IPS-NIHi7 (cell line): ENCODE data around the gene HLF.
"Not testable (repeated sequence)": the region's sequence is repeated elsewhere in the genome, so short reads cannot be mapped to it uniquely, and the experiment has no call there.

Source experiments
- DNase-seq: peaks from one replicate; pipeline ENCODE4 v3.0.0; 2012; ENCODE audit warnings: mixed read lengths; ENCODE audit errors: extremely low spot score

HLF gene

DNA sequence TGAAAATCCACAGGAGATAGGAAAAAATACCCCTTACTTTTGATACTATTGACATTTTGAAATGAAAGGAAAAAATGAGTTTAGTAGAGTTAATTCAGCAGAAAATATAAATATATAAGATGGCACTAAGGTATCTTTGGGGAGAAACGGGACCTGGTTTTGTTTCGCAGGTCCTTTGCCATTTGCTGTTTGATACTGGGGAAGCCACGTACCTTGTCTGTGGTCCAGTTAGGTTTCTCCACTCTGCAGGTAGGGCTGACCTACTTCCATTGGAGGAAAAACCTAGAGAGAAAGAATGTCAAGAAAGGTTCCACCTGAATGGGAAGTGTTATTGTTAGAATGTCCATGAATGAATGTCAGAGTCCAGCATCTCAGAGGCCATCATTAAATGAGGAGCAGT, 48.1 kb downstream of the HLF start:
- DNase-seq = no peak

- DNase-seq = no peak
Observed at GRCh38 chr17:55314061-55314783, 49.5 kb downstream of the HLF start.

GRCh38 chr17:55314784-55315491, 50.2 kb downstream of the HLF start:
- no peak for DNase-seq

GRCh38 chr17:55316499-55316898, 51.7 kb downstream of the HLF start:
- DNase-seq = no peak

DNA sequence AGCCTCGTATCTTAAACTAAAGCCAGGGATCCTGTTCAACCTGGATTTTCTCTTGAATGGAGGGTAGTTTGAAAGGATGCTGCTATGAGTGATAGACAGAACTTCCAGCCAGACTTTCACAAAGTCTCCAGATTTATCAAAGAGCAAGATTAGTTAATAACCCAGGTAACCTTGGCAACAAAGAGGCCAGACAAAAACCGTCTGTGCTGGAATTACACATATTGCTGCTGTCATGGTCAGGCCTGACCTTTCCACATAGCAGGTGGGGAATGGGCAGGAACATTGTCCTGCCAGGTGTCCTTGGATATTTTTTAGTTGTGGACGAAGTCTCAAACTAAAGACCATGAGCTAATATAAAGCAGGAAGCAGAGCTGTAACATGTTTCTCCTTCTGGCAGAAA, 52.5 kb downstream of the HLF start:
- DNase-seq = no peak

DNA sequence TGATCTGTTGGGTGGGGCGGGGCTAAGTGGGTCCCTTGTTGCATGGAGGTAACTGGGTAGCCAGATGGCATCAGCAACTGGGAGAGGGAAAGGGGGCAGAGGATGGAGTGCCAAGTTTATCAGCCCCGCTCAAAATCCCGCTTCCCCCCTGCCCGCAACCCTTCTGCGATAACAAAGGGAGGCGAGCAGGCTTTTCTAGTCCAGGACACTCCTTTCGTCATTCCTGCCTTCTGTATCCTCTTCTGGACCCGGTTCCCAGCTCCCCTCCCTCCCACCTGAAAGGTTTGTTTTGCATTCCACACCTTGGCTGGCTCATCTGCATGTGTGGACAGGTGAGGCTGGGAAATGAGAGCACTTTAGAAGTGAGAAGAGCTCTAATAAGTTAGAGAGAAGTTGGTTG, 53.3 kb downstream of the HLF start:
- no peak for DNase-seq

GRCh38 chr17:55318715-55319487, 54.1 kb downstream of the HLF start:
- DNase-seq = no peak

DNA sequence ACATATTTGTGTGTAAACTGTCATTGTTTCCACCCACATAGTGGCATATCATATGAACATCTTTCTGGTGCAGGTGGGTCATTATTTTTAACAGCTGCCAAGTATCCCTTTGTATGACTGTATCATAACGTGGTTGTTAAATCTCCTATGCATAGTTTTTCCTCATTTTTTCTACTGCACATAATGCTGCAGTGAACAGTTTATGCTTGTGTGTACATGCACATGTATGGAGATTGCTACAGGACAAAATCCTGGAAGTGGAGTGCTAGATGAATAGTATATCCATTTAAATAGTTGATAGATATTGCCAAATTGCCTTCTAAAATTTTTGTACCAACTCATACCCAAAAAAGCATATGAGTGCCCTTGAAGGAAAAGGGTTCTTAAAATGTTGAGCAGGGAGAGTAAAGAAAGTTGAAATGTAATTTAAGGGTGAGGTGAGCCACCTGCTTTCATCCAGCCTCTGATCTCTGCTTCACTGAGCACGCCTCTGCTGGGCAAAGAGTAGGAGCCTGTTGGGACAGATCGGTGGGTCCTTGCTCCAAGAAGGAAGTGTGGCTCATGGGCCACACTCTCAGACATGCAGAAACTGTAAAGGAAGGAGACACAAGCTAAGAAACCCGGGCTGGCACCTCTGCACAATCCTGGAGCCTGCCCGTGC, 55.3 kb downstream of the HLF start:
- no peak for DNase-seq

- DNase-seq = no peak
Observed at GRCh38 chr17:55320594-55321426, 56.0 kb downstream of the HLF start.

DNA sequence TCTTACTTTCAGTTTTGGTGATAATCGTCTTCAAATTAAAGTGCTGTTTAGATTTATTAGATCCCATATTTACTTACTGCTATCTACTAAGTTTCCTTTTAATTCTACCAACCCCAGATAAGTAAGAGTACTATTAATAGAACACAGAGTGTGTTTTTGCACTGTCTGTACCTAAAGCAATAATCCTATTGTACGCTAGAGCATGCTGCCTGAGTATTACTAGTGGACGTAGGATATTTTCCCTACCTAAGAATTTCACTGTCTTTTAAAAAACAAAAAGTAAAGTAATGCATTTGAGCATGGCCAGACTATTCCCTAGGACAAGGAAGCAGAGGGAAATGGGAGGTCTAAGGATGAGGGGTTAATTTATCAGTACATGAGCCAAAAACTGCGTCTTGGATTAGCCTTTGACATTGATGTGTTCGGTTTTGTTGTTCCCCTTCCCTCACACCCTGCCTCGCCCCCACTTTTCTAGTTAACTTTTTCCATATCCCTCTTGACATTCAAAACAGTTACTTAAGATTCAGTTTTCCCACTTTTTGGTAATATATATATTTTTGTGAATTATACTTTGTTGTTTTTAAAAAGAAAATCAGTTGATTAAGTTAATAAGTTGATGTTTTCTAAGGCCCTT, 56.8 kb downstream of the HLF start:
- no peak for DNase-seq

DNA sequence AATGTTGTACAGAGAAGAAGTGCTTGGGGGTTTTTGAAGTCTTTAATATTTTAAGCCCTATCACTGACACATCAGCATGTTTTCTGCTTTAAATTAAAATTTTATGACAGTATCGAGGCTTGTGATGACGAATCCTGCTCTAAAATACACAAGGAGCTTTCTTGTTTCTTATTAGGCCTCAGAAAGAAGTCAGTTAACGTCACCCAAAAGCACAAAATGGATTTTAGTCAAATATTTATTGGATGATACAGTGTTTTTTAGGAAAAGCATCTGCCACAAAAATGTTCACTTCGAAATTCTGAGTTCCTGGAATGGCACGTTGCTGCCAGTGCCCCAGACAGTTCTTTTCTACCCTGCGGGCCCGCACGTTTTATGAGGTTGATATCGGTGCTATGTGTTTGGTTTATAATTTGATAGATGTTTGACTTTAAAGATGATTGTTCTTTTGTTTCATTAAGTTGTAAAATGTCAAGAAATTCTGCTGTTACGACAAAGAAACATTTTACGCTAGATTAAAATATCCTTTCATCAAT, 57.8 kb downstream of the HLF start:
- DNase-seq = no peak

DNA sequence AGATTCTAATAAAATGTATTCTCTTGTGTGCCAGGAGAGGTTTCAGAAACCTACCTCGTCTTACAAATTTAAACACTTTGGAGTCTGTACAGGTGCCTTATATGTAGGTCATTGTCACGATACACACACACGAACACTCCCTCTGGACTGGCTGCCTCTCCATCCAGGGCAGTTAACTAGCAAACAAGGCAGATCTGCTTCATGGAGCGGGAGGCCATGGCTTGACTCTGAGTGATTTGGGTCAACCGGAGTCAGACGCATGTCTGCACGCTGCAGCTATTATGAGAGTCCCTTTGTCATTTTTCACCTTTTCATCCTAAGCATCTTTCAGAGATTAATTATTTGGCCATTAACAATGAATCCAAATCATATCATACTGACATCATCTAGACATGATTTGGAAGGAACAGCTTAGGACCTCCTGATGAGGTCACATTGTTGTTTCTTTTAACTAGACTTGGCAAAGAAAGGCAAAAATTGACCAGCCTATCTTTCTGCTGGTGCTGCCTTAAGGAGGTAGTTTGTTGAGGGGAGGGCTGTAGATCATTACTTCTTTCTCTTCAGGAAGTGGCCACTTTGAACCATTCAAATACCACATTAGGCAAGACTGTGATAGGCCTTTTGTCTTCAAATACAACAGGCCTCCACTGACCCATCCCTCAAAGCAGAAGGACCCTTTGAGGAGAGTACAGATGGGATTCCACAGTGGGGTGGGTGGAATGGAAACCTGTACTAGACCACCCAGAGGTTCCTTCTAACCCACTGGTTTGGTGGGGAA, 58.9 kb downstream of the HLF start:
- DNase-seq = no peak

DNA sequence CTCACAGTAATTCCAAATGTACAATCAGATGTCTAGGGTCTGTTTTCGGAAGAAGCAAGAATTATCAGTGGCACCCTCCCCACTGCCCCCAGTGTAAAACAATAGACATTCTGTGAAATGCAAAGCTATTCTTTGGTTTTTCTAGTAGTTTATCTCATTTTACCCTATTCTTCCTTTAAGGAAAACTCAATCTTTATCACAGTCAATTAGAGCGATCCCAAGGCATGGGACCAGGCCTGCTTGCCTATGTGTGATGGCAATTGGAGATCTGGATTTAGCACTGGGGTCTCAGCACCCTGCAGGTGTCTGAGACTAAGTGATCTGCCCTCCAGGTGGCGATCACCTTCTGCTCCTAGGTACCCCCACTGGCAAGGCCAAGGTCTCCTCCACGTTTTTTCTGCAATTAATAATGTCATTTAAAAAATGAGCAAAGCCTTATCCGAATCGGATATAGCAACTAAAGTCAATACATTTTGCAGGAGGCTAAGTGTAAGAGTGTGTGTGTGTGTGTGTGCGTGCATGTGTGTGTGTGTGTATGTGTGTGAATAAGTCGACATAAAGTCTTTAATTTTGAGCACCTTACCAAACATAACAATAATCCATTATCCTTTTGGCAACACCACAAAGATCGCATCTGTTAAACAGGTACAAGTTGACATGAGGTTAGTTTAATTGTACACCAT, 59.7 kb downstream of the HLF start:
- no peak for DNase-seq

DNA sequence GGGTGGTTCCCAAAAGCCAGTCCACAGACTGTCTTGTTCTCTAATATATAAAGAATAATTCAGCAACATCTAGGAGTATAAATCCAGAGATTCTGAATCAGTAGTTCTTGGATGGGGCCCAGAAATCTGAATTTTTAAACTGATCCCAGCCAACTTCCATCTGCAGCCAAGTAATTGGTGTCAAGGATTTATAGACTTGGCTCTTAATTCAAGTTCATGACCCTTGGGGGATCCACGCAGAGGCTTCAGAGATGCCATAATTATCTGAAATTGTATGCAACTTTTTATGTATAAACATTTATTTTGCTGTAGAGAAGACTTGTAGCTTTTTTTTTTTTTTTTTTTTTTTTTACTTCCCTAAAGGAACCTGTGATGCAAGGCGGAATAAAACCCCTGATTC, 60.6 kb downstream of the HLF start:
- DNase-seq = no peak

DNA sequence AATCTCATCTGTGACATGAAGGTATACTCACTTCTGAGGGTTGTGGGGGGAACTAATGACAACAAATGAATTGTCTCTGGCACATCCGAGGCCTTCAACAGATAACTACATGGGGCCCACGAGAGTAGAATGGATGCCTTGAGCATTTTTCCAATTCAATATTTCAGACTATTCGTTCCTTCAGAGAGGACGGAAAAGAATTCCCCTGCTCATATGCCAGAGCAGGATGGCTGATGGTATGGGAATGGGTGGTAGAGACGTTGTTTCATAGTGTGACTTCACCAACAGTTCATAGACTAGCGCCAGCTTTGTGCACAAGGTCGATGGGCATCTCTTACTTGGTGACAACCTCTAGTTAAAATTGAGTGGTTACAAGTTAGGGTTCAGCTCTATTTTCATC, 61.3 kb downstream of the HLF start:
- no peak for DNase-seq

GRCh38 chr17:55327225-55328088, 62.7 kb downstream of the HLF start:
- no peak for DNase-seq

GRCh38 chr17:55328514-55328913, 63.8 kb downstream of the HLF start:
- DNase-seq = not testable (repeated sequence)

GRCh38 chr17:55330344-55330933, 65.7 kb downstream of the HLF start:
- no peak for DNase-seq
